Activated CD8-positive, alpha-beta T cell treated with anti-CD3 and anti-CD28 coated beads for 36 hours (primary cell): Measurements from ENCODE around the gene HECTD4. TPM values are rescaled to one million over a fixed set of nuclear protein-coding genes. Genes with fewer than 3 reads are reported as not detected.

Experiments used
- ATAC-seq: fragments of 200-7000 bp; cut with Tn5 transposase; one replicate; pipeline ENCODE4 v1.10.0; 2021; ENCODE audit warnings: mild to moderate bottlenecking, moderate library complexity
- CTCF ChIA-PET: fragments of 350-600 bp; sonication (Branson Sonifier 250); formaldehyde crosslinking; loops from one replicate; lab custom pipeline; 2021; ENCODE audit warnings: antibody characterized with exemption; lab: Charles Lee
- POLR2A ChIA-PET: fragments of 350-600 bp; sonication (Branson Sonifier 250); formaldehyde crosslinking; loops from one replicate; lab custom pipeline; 2021; ENCODE audit warnings: antibody characterized with exemption; lab: Charles Lee
- DNase-seq: peaks from one replicate; pipeline ENCODE4 v3.0.0-alpha.2; 2020
- H3K27ac Mint-ChIP-seq: one replicate; pipeline ENCODE4 v1.8.0; 2021; ENCODE audit warnings: mild to moderate bottlenecking, mixed read lengths
- H3K27me3 Mint-ChIP-seq: one replicate; pipeline ENCODE4 v1.8.0; 2021; ENCODE audit warnings: mixed read lengths
- H3K36me3 Mint-ChIP-seq: one replicate; pipeline ENCODE4 v1.8.0; 2021; ENCODE audit warnings: low read depth, mixed read lengths
- H3K4me1 Mint-ChIP-seq: one replicate; pipeline ENCODE4 v1.8.0; 2021; ENCODE audit warnings: low read depth, mixed read lengths
- H3K4me3 Mint-ChIP-seq: one replicate; pipeline ENCODE4 v1.8.0; 2021; ENCODE audit warnings: mild to moderate bottlenecking, moderate library complexity, mixed read lengths
- H3K9me3 Mint-ChIP-seq: one replicate; pipeline ENCODE4 v1.8.0; 2021; ENCODE audit warnings: mixed read lengths
- intact Hi-C: fragments of 100-400 bp; cut with micrococcal nuclease; formaldehyde crosslinking; loops from one replicate; pipeline ENCODE4 v1.10.0; 2022
- total RNA-seq, 2 experiments: library from RNA; stranded (reverse); gene quantifications; one replicate each; pipeline ENCODE4 v1.2.3, GENCODE V29; 2021
- TF ChIP-seq, protein P1 (sequence below): fragments of 200-600 bp; IDR thresholded peaks from one replicate; pipeline ENCODE4 v1.8.0; 2022; ENCODE audit warnings: antibody characterized with exemption, mild to moderate bottlenecking

Gene HECTD4
- total RNA-seq, 2 experiments from 2014 or later = 18.2 to 22.6 TPM

DNA sequence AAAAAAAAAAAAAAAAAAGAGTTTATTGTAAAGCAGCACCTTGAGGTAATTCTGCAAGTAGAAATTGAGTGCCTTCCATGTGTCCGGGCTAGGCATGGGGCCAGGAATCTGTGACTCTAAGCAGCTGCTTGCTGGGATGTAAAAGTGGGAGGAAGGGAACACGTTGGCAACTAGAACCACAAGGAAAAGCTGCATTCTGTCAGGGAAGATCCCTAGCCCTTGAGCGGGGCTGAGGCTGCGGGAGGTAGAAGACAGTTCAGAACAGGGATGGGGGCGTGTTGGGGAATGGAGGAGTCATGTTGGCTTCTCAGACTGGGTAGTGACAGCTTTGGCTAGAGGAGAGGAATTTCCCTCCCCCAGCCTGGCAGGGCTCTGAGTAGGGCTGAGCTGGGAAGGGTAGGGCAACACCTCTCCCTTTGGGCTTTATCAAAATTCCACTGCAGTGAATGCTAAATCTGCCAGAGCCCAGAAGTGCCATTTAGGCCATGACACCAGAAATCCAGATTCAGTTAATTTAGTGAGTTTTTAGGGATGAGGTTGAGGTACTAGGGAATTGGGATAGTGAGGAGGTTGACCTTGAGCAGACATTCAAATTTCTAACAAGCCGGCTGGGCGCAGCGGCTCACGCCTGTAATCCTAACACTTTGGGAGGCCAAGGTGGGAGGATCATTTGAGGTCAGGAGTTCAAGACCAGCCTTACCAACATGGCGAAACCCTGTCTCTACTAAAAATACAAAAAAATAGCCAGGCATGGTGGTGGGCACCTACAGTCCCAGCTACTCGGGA is 260.3 kb downstream of the HECTD4 start:
- TF ChIP-seq, protein P1, sequence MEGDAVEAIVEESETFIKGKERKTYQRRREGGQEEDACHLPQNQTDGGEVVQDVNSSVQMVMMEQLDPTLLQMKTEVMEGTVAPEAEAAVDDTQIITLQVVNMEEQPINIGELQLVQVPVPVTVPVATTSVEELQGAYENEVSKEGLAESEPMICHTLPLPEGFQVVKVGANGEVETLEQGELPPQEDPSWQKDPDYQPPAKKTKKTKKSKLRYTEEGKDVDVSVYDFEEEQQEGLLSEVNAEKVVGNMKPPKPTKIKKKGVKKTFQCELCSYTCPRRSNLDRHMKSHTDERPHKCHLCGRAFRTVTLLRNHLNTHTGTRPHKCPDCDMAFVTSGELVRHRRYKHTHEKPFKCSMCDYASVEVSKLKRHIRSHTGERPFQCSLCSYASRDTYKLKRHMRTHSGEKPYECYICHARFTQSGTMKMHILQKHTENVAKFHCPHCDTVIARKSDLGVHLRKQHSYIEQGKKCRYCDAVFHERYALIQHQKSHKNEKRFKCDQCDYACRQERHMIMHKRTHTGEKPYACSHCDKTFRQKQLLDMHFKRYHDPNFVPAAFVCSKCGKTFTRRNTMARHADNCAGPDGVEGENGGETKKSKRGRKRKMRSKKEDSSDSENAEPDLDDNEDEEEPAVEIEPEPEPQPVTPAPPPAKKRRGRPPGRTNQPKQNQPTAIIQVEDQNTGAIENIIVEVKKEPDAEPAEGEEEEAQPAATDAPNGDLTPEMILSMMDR = no peak
- Mint-ChIP-seq H3K4me3 (no peak overlapping the region), H3K36me3 (peaks cover under 1% of the 10 kb centered on the region), H3K4me1 (peaks cover 11% of the 10 kb centered on the region), H3K27ac (no peak overlapping the region), H3K9me3 (no peaks in the 10 kb centered on the region), H3K27me3 (no peaks in the 10 kb centered on the region)
- ATAC-seq (no peak), DNase-seq (no peak)
- CTCF ChIA-PET = interaction anchor here (1.5 kb wide), 1 partner anchor 10 kb away, joined by 4 read pairs; no protein-coding TSS in a partner anchor
- intact Hi-C loops = no loop called here
- POLR2A ChIA-PET = interaction anchor here (4.7 to 8.3 kb wide), 2 partner anchors 8 to 15 kb away, joined by 67 to 117 read pairs; partner anchors contain the start of gene NAA25

DNA sequence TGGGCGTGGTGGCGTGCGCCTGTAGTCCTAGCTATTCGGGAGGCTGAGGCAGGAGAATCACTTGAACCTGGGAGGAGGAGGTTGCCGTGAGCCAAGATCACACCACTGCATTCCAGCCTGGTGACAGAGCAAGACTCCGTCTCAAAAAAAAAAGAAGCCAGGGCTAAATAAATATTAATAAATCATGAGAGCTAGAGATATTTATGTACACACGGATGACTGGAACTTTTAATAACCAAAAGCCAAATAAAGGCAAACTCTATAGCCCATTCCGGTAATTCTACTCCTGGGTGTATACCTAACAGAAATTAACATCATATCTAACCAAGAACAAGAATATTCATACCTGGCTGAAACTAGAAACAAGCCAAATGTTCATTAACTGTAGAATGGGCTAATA is 264.5 kb downstream of the HECTD4 start:
- TF ChIP-seq, protein P1 = no peak
- DNase-seq = no peak
- intact Hi-C loops = no loop called here
- Mint-ChIP-seq H3K36me3 (no peaks in the 10 kb centered on the region), H3K27ac (no peak overlapping the region), H3K27me3 (no peaks in the 10 kb centered on the region), H3K4me1 (peaks cover 12% of the 10 kb centered on the region), H3K9me3 (no peaks in the 10 kb centered on the region), H3K4me3 (no peak overlapping the region)
- POLR2A ChIA-PET = interaction anchor here (0.5 to 7.6 kb wide), 3 partner anchors 7 to 10 kb away, joined by 3 to 67 read pairs (median 10); partner anchors contain the start of genes NAA25 and TRAFD1
- CTCF ChIA-PET = no interaction called here
- no peak for ATAC-seq

DNA sequence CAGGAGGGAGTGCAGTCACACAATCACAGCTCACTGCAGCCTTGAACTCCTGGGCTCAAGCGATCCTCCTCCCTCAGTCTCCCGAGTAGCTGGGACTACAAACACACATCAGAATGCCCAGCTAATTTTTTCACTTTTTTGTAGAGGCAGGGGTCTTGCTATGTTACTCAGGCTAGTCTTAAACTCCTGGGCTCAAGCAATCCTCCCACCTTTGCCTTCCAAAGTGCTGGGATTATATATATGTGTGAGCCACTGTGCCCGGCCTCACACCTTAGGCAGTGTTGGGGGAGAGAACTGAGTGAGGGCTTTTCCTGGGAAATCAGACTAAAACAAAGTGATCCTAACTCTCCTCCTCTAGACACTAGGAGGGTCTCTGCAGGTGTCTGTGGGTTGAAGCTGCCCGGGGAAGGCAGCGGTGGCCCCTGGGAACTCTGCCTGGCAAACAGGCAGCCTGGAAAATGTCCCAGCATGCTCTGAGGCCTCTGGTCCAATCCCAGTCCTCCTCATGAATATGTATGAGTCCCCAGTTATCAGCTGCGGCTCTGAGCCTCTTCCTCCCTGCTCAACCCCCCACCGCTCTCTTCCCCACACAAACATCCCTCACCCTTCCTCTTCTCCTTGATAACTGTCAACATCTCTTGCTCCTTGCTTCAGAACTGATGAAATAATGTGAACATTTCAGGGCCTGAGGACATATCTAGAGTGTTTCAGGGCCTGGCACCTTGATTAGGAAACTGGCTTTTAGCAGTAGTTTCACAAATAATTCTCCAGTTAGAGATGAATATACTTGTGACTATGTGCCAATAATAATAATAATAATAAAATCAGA is 265.8 kb downstream of the HECTD4 start:
- Mint-ChIP-seq H3K9me3 (no peaks in the 10 kb centered on the region), H3K27ac (peak overlapping the region; percentile 47), H3K27me3 (no peaks in the 10 kb centered on the region), H3K4me1 (peaks cover 20% of the 10 kb centered on the region), H3K4me3 (no peak overlapping the region), H3K36me3 (no peaks in the 10 kb centered on the region)
- intact Hi-C loops = no loop called here
- ChIA-PET POLR2A (interaction anchor here (1.6 to 7.6 kb wide), 3 partner anchors 8 to 14 kb away, joined by 5 to 67 read pairs (median 10); partner anchors contain the start of genes NAA25 and TRAFD1), CTCF (interaction anchor here (1.0 to 2.1 kb wide), 2 partner anchors 9 to 25 kb away, joined by 3 to 8 read pairs; partner anchors contain the start of gene TRAFD1)
- TF ChIP-seq, protein P1 = no peak
- peak; percentile 26 for DNase-seq
- ATAC-seq = peak; percentile 78

DNA sequence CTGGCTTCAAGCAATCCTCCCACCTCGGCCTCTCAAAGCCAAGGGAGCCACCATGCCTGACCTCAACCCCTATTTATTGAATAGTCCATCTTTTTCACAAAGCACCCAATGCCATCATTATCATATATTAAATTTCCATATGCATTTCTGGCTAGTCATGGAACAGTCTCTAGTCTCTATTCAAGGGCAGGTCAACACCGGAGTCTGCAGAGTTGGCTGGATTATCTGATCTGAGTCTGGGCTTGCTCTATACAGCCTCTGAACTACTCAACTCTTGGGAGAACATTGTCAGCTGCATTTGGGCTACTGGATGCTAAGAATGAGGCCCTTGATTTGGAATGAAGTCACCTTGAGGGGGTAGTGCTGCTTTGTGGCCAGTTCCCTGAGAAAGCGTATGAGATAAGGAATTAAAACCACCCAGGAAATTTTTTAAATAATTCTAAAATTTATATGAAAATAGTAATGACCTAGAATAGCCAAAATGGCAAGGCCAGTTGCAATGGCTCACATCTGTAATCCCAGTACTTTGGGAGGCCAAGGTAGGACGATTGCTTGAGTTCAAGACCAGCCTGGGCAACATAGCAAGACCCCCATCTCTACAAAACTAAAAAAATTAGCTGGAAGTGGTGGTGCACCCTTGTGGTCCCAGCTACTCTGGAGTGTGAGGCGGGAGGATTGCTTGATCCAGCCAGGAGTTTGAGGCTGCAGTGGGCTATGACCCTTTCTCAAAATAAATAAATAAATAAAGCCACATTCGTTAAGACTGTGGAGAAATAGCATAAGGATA is 266.8 kb downstream of the HECTD4 start:
- TF ChIP-seq, protein P1 = no peak
- intact Hi-C loops = no loop called here
- no peak overlapping the region for H3K4me3 Mint-ChIP-seq
- CTCF ChIA-PET = interaction anchor here (2.1 kb wide), 1 partner anchor 10 kb away, joined by 8 read pairs; the partner anchor contains the start of gene TRAFD1
- POLR2A ChIA-PET = interaction anchor here (1.6 to 7.6 kb wide), 3 partner anchors 7 to 15 kb away, joined by 5 to 67 read pairs (median 10); partner anchors contain the start of genes NAA25 and TRAFD1
- H3K4me1 Mint-ChIP-seq = peaks cover 22% of the 10 kb centered on the region
- H3K36me3 Mint-ChIP-seq = no peaks in the 10 kb centered on the region
- H3K27me3 Mint-ChIP-seq = no peaks in the 10 kb centered on the region
- H3K27ac Mint-ChIP-seq = no peak overlapping the region
- no peak for ATAC-seq
- DNase-seq = no peak
- no peaks in the 10 kb centered on the region for H3K9me3 Mint-ChIP-seq
